Measurements from ENCODE around the gene ROS1.
"Not testable (repeated sequence)": the region's sequence is repeated elsewhere in the genome, so short reads cannot be mapped to it uniquely, and the experiment has no call there.

Gene ROS1

GRCh38 chr6:117425431-117426153 is at the start of gene ROS1:
Gene ROS1, minus strand, starts transcription at chr6:117425942. Its CDS starts 286 bp downstream, at chr6:117425656.
- no peak for DNase-seq (ENCODE audit: low read depth in 2 of 2)

- no peak for DNase-seq (ENCODE audit: low read depth in 2 of 2)
These were observed 47.7 kb upstream of the ROS1 start for GRCh38 chr6:117473401-117473800.

GRCh38 chr6:117472667-117473066 is 46.9 kb upstream of the ROS1 start:
- no peak for DNase-seq (ENCODE audit: low read depth in 2 of 2)

GRCh38 chr6:117469791-117470190 is 44.0 kb upstream of the ROS1 start:
- DNase-seq (ENCODE audit: low read depth in 2 of 2): no peak

GRCh38 chr6:117469356-117469755 is 43.6 kb upstream of the ROS1 start:
- DNase-seq (ENCODE audit: low read depth in 2 of 2): no peak

GRCh38 chr6:117468527-117468926 is 42.8 kb upstream of the ROS1 start:
- DNase-seq (ENCODE audit: low read depth in 2 of 2): not testable (repeated sequence)

- no peak for DNase-seq (ENCODE audit: low read depth in 2 of 2)
These were observed 42.1 kb upstream of the ROS1 start for GRCh38 chr6:117467876-117468275.

GRCh38 chr6:117465691-117466090 is 39.9 kb upstream of the ROS1 start:
- no peak for DNase-seq (ENCODE audit: low read depth in 2 of 2)

GRCh38 chr6:117464700-117465099 is 39.0 kb upstream of the ROS1 start:
- no peak for DNase-seq (ENCODE audit: low read depth in 2 of 2)

GRCh38 chr6:117463762-117464665 is 38.3 kb upstream of the ROS1 start:
- no peak for DNase-seq (ENCODE audit: low read depth in 2 of 2)

GRCh38 chr6:117459204-117459944 is 33.6 kb upstream of the ROS1 start:
- no peak for DNase-seq (ENCODE audit: low read depth in 2 of 2)

- no peak for DNase-seq (ENCODE audit: low read depth in 2 of 2)
These were observed 31.3 kb upstream of the ROS1 start for GRCh38 chr6:117456998-117457397.

GRCh38 chr6:117456250-117456649 is 30.5 kb upstream of the ROS1 start:
- no peak for DNase-seq (ENCODE audit: low read depth in 2 of 2)

- no peak for DNase-seq (ENCODE audit: low read depth in 2 of 2)
These were observed 25.9 kb upstream of the ROS1 start for GRCh38 chr6:117451671-117452070.

GRCh38 chr6:117449549-117450439 is 24.1 kb upstream of the ROS1 start:
- DNase-seq (ENCODE audit: low read depth in 2 of 2): peak; percentile 21 to 33

- no peak for DNase-seq (ENCODE audit: low read depth in 2 of 2)
These were observed 23.2 kb upstream of the ROS1 start for GRCh38 chr6:117448732-117449485.

GRCh38 chr6:117448011-117448410 is 22.3 kb upstream of the ROS1 start:
- DNase-seq (ENCODE audit: low read depth in 2 of 2): no peak

- DNase-seq (ENCODE audit: low read depth in 2 of 2): no peak
These were observed 21.1 kb upstream of the ROS1 start for GRCh38 chr6:117446861-117447260.

- DNase-seq (ENCODE audit: low read depth in 2 of 2): no peak
These were observed 18.9 kb upstream of the ROS1 start for GRCh38 chr6:117444600-117444999.

- DNase-seq (ENCODE audit: low read depth in 2 of 2): not testable (repeated sequence)
These were observed 16.6 kb upstream of the ROS1 start for GRCh38 chr6:117442313-117442712.
